HepG2 (cell line): ENCODE data around the gene ITIH3. TPM values are rescaled to one million over a fixed set of nuclear protein-coding genes. Genes with fewer than 3 reads are reported as not detected.
A peak's percentile ranks its signal among the peaks of the same experiment; 100 is the strongest.

ENCODE experiments used
- HDAC1 ChIP-seq: sonication (generic); formaldehyde crosslinking; IDR thresholded peaks from 2 replicates; pipeline ENCODE4 v1.5.1; 2020; ENCODE audit warnings: mild to moderate bottlenecking, missing genetic modification reagents
- HMG20B ChIP-seq: conservative IDR thresholded peaks from 2 replicates; pipeline ENCODE4 v1.6.1; 2016; ENCODE audit warnings: missing genetic modification reagents, missing compliant biosample characterization
- HOXA3 ChIP-seq: sonication (generic); formaldehyde crosslinking; IDR thresholded peaks from 2 replicates; pipeline ENCODE4 v1.5.0; 2020; ENCODE audit warnings: missing genetic modification reagents
- NCOA2 ChIP-seq: sonication (generic); formaldehyde crosslinking; IDR thresholded peaks from 2 replicates; pipeline ENCODE4 v1.8.0; 2022; ENCODE audit warnings: inconsistent platforms
- NFAT5 ChIP-seq: sonication (generic); formaldehyde crosslinking; IDR thresholded peaks from 2 replicates; pipeline ENCODE4 v1.4.0; 2020; ENCODE audit warnings: missing genetic modification reagents
- SAFB2 ChIP-seq: sonication (generic); formaldehyde crosslinking; IDR thresholded peaks from 2 replicates; pipeline ENCODE4 v1.5.1; 2020; ENCODE audit warnings: missing genetic modification reagents, low read depth, mild to moderate bottlenecking, borderline replicate concordance
- TAF1 ChIP-seq: sonication (generic); formaldehyde crosslinking; IDR thresholded peaks from 2 replicates; pipeline ENCODE4 v1.4.0; 2020; ENCODE audit warnings: missing genetic modification reagents
- ZBTB7A ChIP-seq: sonication (generic); formaldehyde crosslinking; IDR thresholded peaks from 2 replicates; pipeline ENCODE4 v1.8.0; 2022; ENCODE audit warnings: mild to moderate bottlenecking, missing genetic modification reagents
- ZNF121 ChIP-seq: sonication (generic); formaldehyde crosslinking; IDR thresholded peaks from 2 replicates; pipeline ENCODE4 v1.5.0; 2020; ENCODE audit warnings: mild to moderate bottlenecking, missing genetic modification reagents
- ZNF280D ChIP-seq: sonication (generic); formaldehyde crosslinking; IDR thresholded peaks from 2 replicates; pipeline ENCODE4 v1.5.1; 2020; ENCODE audit warnings: mild to moderate bottlenecking, missing genetic modification reagents
- ZNF383 ChIP-seq: sonication (generic); formaldehyde crosslinking; IDR thresholded peaks from 2 replicates; pipeline ENCODE4 v1.4.0; 2020; ENCODE audit warnings: missing genetic modification reagents, mild to moderate bottlenecking, borderline replicate concordance
- ZXDC ChIP-seq: sonication (generic); formaldehyde crosslinking; IDR thresholded peaks from 2 replicates; pipeline ENCODE4 v1.5.0; 2020; ENCODE audit warnings: mild to moderate bottlenecking, missing genetic modification reagents
- polyA plus RNA-seq, 8 experiments: library from polyadenylated mRNA; depleted of rRNA in 3 of 8; stranded (reverse) in 7 of 8; unstranded in 1 of 8; fragments of >200 nt; fragmentation: Illumina TruSeq in 4 of 8; extraction: Trizol in 4 of 8; gene quantifications; 2 replicates each; pipeline versions ENCODE4 v1.2.1 to v1.2.3, GENCODE V29; 2011 to 2016; ENCODE audit warnings: low read depth in 4 of 8, missing spikeins in 1 of 8, mixed read lengths in 1 of 8; ENCODE audit not compliant: insufficient read depth in 1 of 8
- total RNA-seq, 5 experiments: library from RNA; depleted of rRNA; stranded (reverse); fragments of >200 nt; fragmentation: Illumina TruSeq; extraction: Trizol; gene quantifications; 2 replicates each; pipeline ENCODE4 v1.2.3, GENCODE V29; 2016; ENCODE audit warnings: low read depth in 1 of 5
- TF ChIP-seq, protein P1 (sequence below): sonication (generic); formaldehyde crosslinking; IDR thresholded peaks from 2 replicates; pipeline ENCODE4 v1.4.0; 2020; ENCODE audit warnings: mild to moderate bottlenecking, missing genetic modification reagents
- TF ChIP-seq, protein P2 (sequence below): IDR thresholded peaks from 2 replicates; pipeline ENCODE4 v1.6.1; 2016; ENCODE audit warnings: missing genetic modification reagents, missing compliant biosample characterization

Gene ITIH3
- total and polyA plus RNA-seq, 2 of the 13 experiments (the other 11 are each of a cell fraction or from before 2014, with no cell fraction given), result 105 to 632 TPM

- TF ChIP-seq NFAT5 (CRISPR knock-in tag) (no peak), ZNF383 (CRISPR knock-in tag) (no peak), ZNF121 (CRISPR knock-in tag) (no peak), SAFB2 (CRISPR knock-in tag) (0 out of 2 replicates have a peak, but pooled peaks have one; percentile 10), ZBTB7A (CRISPR knock-in tag) (peak; percentile 17; the same call in 1 of the 2 replicates), ZNF280D (0 out of 2 replicates have a peak, but pooled peaks have one; percentile 45), TAF1 (no peak), ZXDC (CRISPR knock-in tag) (no peak), HOXA3 (no peak), HMG20B (CRISPR knock-in tag) (no peak), NCOA2 (CRISPR knock-in tag) (0 out of 2 replicates have a peak, but pooled peaks have one; percentile 23), HDAC1 (no peak)
- TF ChIP-seq, protein P1, sequence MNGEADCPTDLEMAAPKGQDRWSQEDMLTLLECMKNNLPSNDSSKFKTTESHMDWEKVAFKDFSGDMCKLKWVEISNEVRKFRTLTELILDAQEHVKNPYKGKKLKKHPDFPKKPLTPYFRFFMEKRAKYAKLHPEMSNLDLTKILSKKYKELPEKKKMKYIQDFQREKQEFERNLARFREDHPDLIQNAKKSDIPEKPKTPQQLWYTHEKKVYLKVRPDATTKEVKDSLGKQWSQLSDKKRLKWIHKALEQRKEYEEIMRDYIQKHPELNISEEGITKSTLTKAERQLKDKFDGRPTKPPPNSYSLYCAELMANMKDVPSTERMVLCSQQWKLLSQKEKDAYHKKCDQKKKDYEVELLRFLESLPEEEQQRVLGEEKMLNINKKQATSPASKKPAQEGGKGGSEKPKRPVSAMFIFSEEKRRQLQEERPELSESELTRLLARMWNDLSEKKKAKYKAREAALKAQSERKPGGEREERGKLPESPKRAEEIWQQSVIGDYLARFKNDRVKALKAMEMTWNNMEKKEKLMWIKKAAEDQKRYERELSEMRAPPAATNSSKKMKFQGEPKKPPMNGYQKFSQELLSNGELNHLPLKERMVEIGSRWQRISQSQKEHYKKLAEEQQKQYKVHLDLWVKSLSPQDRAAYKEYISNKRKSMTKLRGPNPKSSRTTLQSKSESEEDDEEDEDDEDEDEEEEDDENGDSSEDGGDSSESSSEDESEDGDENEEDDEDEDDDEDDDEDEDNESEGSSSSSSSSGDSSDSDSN, result no peak
- TF ChIP-seq, protein P2, sequence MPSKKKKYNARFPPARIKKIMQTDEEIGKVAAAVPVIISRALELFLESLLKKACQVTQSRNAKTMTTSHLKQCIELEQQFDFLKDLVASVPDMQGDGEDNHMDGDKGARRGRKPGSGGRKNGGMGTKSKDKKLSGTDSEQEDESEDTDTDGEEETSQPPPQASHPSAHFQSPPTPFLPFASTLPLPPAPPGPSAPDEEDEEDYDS (CRISPR knock-in tag), result no peak
Measured at GRCh38 chr3:52777127-52777958, 17.3 kb upstream of the ITIH3 start, which contains the start of gene ITIH1 (continued).
